ENCODE measurements around the gene MYO1G. TPM values are rescaled to one million over a fixed set of nuclear protein-coding genes. Genes with fewer than 3 reads are reported as not detected.

The MYO1G gene
- polyA plus RNA-seq, 2 of the 4 experiments (the other 2 are of a cell fraction): 0.06 TPM; not detected in 1

- peak overlapping the region; percentile 64 for H3K4me3 ChIP-seq
- no peak for FAIRE-seq
- no peaks in the 10 kb centered on the region for H3K9me3 ChIP-seq
- TF ChIP-seq HOXB5 (CRISPR knock-in tag; IDR thresholded peaks at IDR 0.05) (no peak), TFCP2L1 (CRISPR knock-in tag; IDR thresholded peaks at IDR 0.05) (peak; percentile 62; the same call in 1 of the 2 replicates), ELK1 (IDR thresholded peaks at IDR 0.05; ENCODE audit: low read depth, low read length) (no peak), FOSB (CRISPR knock-in tag; IDR thresholded peaks at IDR 0.05) (no peak), ATOH8 (CRISPR knock-in tag; IDR thresholded peaks at IDR 0.05; ENCODE audit: low read depth) (no peak), JUNB (IDR thresholded peaks at IDR 0.05) (no peak)
- peak overlapping the region; percentile 93 for H3K4me2 ChIP-seq
- CTCF ChIA-PET: interaction anchor here (1.1 kb wide), 1 partner anchor 128 kb away, joined by 4 read pairs; no protein-coding TSS in a partner anchor
- no peak for DNase-seq (ENCODE audit: low read depth in 1 of 2, low spot score in 1 of 2)
- POLR2A ChIA-PET: interaction anchor here (0.7 to 2.0 kb wide), 6 partner anchors 8 to 126 kb away, joined by 3 to 12 read pairs (median 4); partner anchors contain the start of genes CCM2, PURB and TBRG4
- peaks cover 31% of the 10 kb centered on the region for H3K4me1 ChIP-seq
- H3K27ac ChIP-seq: peak overlapping the region; percentile 88 to 95
- 0% methylated on average over 8 of the region's 8 CpGs for WGBS (ENCODE audit: missing lambda C conversion rate)
- no peak for ATAC-seq
Measured at GRCh38 chr7:44985900-44986217, 7.0 kb upstream of the MYO1G start.

GRCh38 chr7:44985033-44985695 is 6.3 kb upstream of the MYO1G start:
- DNase-seq (ENCODE audit: low read depth in 1 of 2, low spot score in 1 of 2) (no peak), ATAC-seq (no peak), FAIRE-seq (no peak)
- ChIA-PET POLR2A (interaction anchor here (0.7 to 2.0 kb wide), 6 partner anchors 7 to 127 kb away, joined by 3 to 12 read pairs (median 4); partner anchors contain the start of genes CCM2, PURB and TBRG4), CTCF (interaction anchor here (1.1 kb wide), 1 partner anchor 128 kb away, joined by 4 read pairs; no protein-coding TSS in a partner anchor)
- Histone ChIP-seq H3K27ac (peak overlapping the region; percentile 88 to 95), H3K9me3 (no peaks in the 10 kb centered on the region), H3K4me3 (peak overlapping the region; percentile 64), H3K4me1 (peaks cover 33% of the 10 kb centered on the region), H3K4me2 (peak overlapping the region; percentile 93)
- TF ChIP-seq ELK1 (IDR thresholded peaks at IDR 0.05; ENCODE audit: low read depth, low read length) (no peak), HEYL (CRISPR knock-in tag; IDR thresholded peaks at IDR 0.05) (no peak), EHF (CRISPR knock-in tag; IDR thresholded peaks at IDR 0.05) (no peak), ZNF302 (CRISPR knock-in tag; IDR thresholded peaks at IDR 0.05) (no peak), ESRRA (IDR thresholded peaks at IDR 0.05; ENCODE audit: borderline replicate concordance, low read length) (no peak), ZC3H11A (IDR thresholded peaks at IDR 0.05) (no peak), PHF8 (IDR thresholded peaks at IDR 0.05; ENCODE audit: borderline replicate concordance, low read depth) (no peak), HOXB13 (CRISPR knock-in tag; IDR thresholded peaks at IDR 0.05; ENCODE audit: low read depth) (no peak), CBX8 (IDR thresholded peaks at IDR 0.05) (no peak), BHLHE40 (IDR thresholded peaks at IDR 0.05; ENCODE audit: low read depth, low read length) (no peak), NPAS2 (CRISPR knock-in tag; IDR thresholded peaks at IDR 0.05; ENCODE audit: borderline replicate concordance) (no peak), FOXS1 (CRISPR knock-in tag; IDR thresholded peaks at IDR 0.05) (no peak), ZFP36 (IDR thresholded peaks at IDR 0.05; ENCODE audit: borderline replicate concordance, partially characterized antibody) (no peak), E2F6 (IDR thresholded peaks at IDR 0.05; ENCODE audit: borderline replicate concordance, low read depth) (no peak)
- TF ChIP-seq, protein P1, sequence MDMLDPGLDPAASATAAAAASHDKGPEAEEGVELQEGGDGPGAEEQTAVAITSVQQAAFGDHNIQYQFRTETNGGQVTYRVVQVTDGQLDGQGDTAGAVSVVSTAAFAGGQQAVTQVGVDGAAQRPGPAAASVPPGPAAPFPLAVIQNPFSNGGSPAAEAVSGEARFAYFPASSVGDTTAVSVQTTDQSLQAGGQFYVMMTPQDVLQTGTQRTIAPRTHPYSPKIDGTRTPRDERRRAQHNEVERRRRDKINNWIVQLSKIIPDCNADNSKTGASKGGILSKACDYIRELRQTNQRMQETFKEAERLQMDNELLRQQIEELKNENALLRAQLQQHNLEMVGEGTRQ (IDR thresholded peaks at IDR 0.05): no peak
- 22% methylated on average over 6 of the region's 6 CpGs for WGBS (ENCODE audit: missing lambda C conversion rate)

Measured in A549 (cell line).